ENCODE measurements around the gene PARP14.
"Not testable (repeated sequence)": the region's sequence is repeated elsewhere in the genome, so short reads cannot be mapped to it uniquely, and the experiment has no call there.

Gene PARP14

GRCh38 chr3:122697952-122698620 lies 17.4 kb downstream of the PARP14 start:
- Histone ChIP-seq H3K36me3 (ENCODE audit: insufficient read depth, low read length) (no peaks in the 10 kb centered on the region), H3K9me2 (ENCODE audit: low read depth, low read length) (no peaks in the 10 kb centered on the region), H3K9me3 (ENCODE audit: low read length) (no peaks in the 10 kb centered on the region), H3K9ac (ENCODE audit: low read length) (no peak overlapping the region), H3K79me2 (ENCODE audit: insufficient read depth, low read length) (no peaks in the 10 kb centered on the region), H3K4me3 (ENCODE audit: low read depth, low read length, poor library complexity, severe bottlenecking) (no peak overlapping the region), H3F3A (ENCODE audit: insufficient read depth, low read length) (no peaks in the 10 kb centered on the region), H3K27me3 (ENCODE audit: insufficient read depth, low read length) (no peaks in the 10 kb centered on the region), H3K27ac (ENCODE audit: low read depth, low read length, poor library complexity, severe bottlenecking) (peak overlapping the region; percentile 26), H3K4me2 (ENCODE audit: low read length) (no peak overlapping the region; the same call in 1 of the 2 replicates), H4K20me1 (ENCODE audit: insufficient read depth, low read length) (no peaks in the 10 kb centered on the region), H3K4me1 (ENCODE audit: insufficient read depth, low read length, severe bottlenecking) (peaks cover 24% of the 10 kb centered on the region), H2AFZ (ENCODE audit: low read length) (no peak overlapping the region)
- TF ChIP-seq CTCF (IDR thresholded peaks at IDR 0.05; ENCODE audit: low read length) (no peak), EZH2 (IDR thresholded peaks at IDR 0.05; ENCODE audit: borderline replicate concordance, low read length) (no peak)

GRCh38 chr3:122700193-122700592 lies 19.6 kb downstream of the PARP14 start:
- Histone ChIP-seq H3K79me2 (ENCODE audit: insufficient read depth, low read length) (no peaks in the 10 kb centered on the region), H3K4me1 (ENCODE audit: insufficient read depth, low read length, severe bottlenecking) (peaks cover 17% of the 10 kb centered on the region), H3K4me3 (ENCODE audit: low read depth, low read length, poor library complexity, severe bottlenecking) (no peak overlapping the region), H3K27ac (ENCODE audit: low read depth, low read length, poor library complexity, severe bottlenecking) (no peak overlapping the region), H3K27me3 (ENCODE audit: insufficient read depth, low read length) (no peaks in the 10 kb centered on the region), H3K4me2 (ENCODE audit: low read length) (no peak overlapping the region), H3K9me2 (ENCODE audit: low read depth, low read length) (no peaks in the 10 kb centered on the region), H3F3A (ENCODE audit: insufficient read depth, low read length) (no peaks in the 10 kb centered on the region), H2AFZ (ENCODE audit: low read length) (no peak overlapping the region), H3K9ac (ENCODE audit: low read length) (no peak overlapping the region), H3K9me3 (ENCODE audit: low read length) (no peaks in the 10 kb centered on the region), H4K20me1 (ENCODE audit: insufficient read depth, low read length) (no peaks in the 10 kb centered on the region), H3K36me3 (ENCODE audit: insufficient read depth, low read length) (no peaks in the 10 kb centered on the region)
- TF ChIP-seq EZH2 (IDR thresholded peaks at IDR 0.05; ENCODE audit: borderline replicate concordance, low read length) (no peak), CTCF (IDR thresholded peaks at IDR 0.05; ENCODE audit: low read length) (no peak)

GRCh38 chr3:122705379-122705778 lies 24.7 kb downstream of the PARP14 start:
- no peak overlapping the region for H3K4me3 ChIP-seq (ENCODE audit: low read depth, low read length, poor library complexity, severe bottlenecking)
- H3K9me3 ChIP-seq (ENCODE audit: low read length): no peaks in the 10 kb centered on the region
- H3F3A ChIP-seq (ENCODE audit: insufficient read depth, low read length): no peaks in the 10 kb centered on the region
- H3K79me2 ChIP-seq (ENCODE audit: insufficient read depth, low read length): no peaks in the 10 kb centered on the region
- no peaks in the 10 kb centered on the region for H4K20me1 ChIP-seq (ENCODE audit: insufficient read depth, low read length)
- no peak overlapping the region for H3K27ac ChIP-seq (ENCODE audit: low read depth, low read length, poor library complexity, severe bottlenecking)
- no peaks in the 10 kb centered on the region for H3K27me3 ChIP-seq (ENCODE audit: insufficient read depth, low read length)
- H3K9me2 ChIP-seq (ENCODE audit: low read depth, low read length): no peaks in the 10 kb centered on the region
- H3K4me2 ChIP-seq (ENCODE audit: low read length): no peak overlapping the region
- H2AFZ ChIP-seq (ENCODE audit: low read length): no peak overlapping the region
- H3K4me1 ChIP-seq (ENCODE audit: insufficient read depth, low read length, severe bottlenecking): no peaks in the 10 kb centered on the region
- TF ChIP-seq CTCF (IDR thresholded peaks at IDR 0.05; ENCODE audit: low read length) (no peak), EZH2 (IDR thresholded peaks at IDR 0.05; ENCODE audit: borderline replicate concordance, low read length) (no peak)
- no peak overlapping the region for H3K9ac ChIP-seq (ENCODE audit: low read length)
- no peaks in the 10 kb centered on the region for H3K36me3 ChIP-seq (ENCODE audit: insufficient read depth, low read length)

GRCh38 chr3:122710616-122711251 lies 30.1 kb downstream of the PARP14 start:
- H4K20me1 ChIP-seq (ENCODE audit: insufficient read depth, low read length); H3K27me3 ChIP-seq (ENCODE audit: insufficient read depth, low read length); H2AFZ ChIP-seq (ENCODE audit: low read length); H3K9ac ChIP-seq (ENCODE audit: low read length); H3K79me2 ChIP-seq (ENCODE audit: insufficient read depth, low read length); H3K4me1 ChIP-seq (ENCODE audit: insufficient read depth, low read length, severe bottlenecking); H3K27ac ChIP-seq (ENCODE audit: low read depth, low read length, poor library complexity, severe bottlenecking); H3K9me3 ChIP-seq (ENCODE audit: low read length); H3K36me3 ChIP-seq (ENCODE audit: insufficient read depth, low read length); H3K4me2 ChIP-seq (ENCODE audit: low read length); H3K4me3 ChIP-seq (ENCODE audit: low read depth, low read length, poor library complexity, severe bottlenecking); H3K9me2 ChIP-seq (ENCODE audit: low read depth, low read length); H3F3A ChIP-seq (ENCODE audit: insufficient read depth, low read length): not testable (repeated sequence)
